WTC11 (cell line): Measurements from ENCODE around the gene FSTL1. TPM values are rescaled to one million over a fixed set of nuclear protein-coding genes. Genes with fewer than 3 reads are reported as not detected.

Experiments used
- ATAC-seq: fragments of 200-7000 bp; cut with Tn5 transposase; 2 replicates; pipeline ENCODE4 v1.10.0; 2021; ENCODE audit warnings: mild to moderate bottlenecking, moderate library complexity
- CTCF ChIA-PET: fragments of 300-600 bp; sonication (Branson Sonifier 250); formaldehyde crosslinking; loops from one replicate; lab custom pipeline; 2021; ENCODE audit warnings: antibody characterized with exemption; lab: Charles Lee
- POLR2A ChIA-PET: fragments of 350-600 bp; sonication (Branson Sonifier 250); formaldehyde crosslinking; loops from one replicate; lab custom pipeline; 2021; ENCODE audit warnings: antibody characterized with exemption; lab: Charles Lee
- DNase-seq: peaks from one replicate; pipeline ENCODE4 v3.0.0; 2021; ENCODE audit warnings: low spot score
- H3K27ac Mint-ChIP-seq: 2 replicates; pipeline ENCODE4 v1.8.0; 2021; ENCODE audit warnings: mixed read lengths
- H3K27me3 Mint-ChIP-seq: 2 replicates; pipeline ENCODE4 v1.8.0; 2021; ENCODE audit warnings: low read depth, mild to moderate bottlenecking, moderate library complexity, mixed read lengths
- H3K36me3 Mint-ChIP-seq: 2 replicates; pipeline ENCODE4 v1.8.0; 2021; ENCODE audit warnings: mixed read lengths
- H3K4me1 Mint-ChIP-seq: 2 replicates; pipeline ENCODE4 v1.8.0; 2022; ENCODE audit warnings: mixed read lengths
- H3K4me3 Mint-ChIP-seq: 2 replicates; pipeline ENCODE4 v1.8.0; 2021; ENCODE audit warnings: mild to moderate bottlenecking, moderate library complexity, mixed read lengths
- H3K9me3 Mint-ChIP-seq: 2 replicates; pipeline ENCODE4 v1.8.0; 2021; ENCODE audit warnings: mixed read lengths
- ATF1 ChIP-seq: sonication (generic); formaldehyde crosslinking; IDR thresholded peaks from 2 replicates; pipeline ENCODE4 v1.8.1; 2023; ENCODE audit warnings: mild to moderate bottlenecking, moderate library complexity, missing genetic modification reagents
- FOXK1 ChIP-seq: sonication (generic); formaldehyde crosslinking; IDR thresholded peaks from 2 replicates; pipeline ENCODE4 v1.8.0; 2022; ENCODE audit warnings: mild to moderate bottlenecking, moderate library complexity, missing genetic modification reagents
- KAT7 ChIP-seq: sonication (generic); formaldehyde crosslinking; IDR thresholded peaks from 2 replicates; pipeline ENCODE4 v1.8.1; 2023; ENCODE audit warnings: missing genetic modification reagents, mild to moderate bottlenecking, borderline replicate concordance
- MLX ChIP-seq: sonication (generic); formaldehyde crosslinking; IDR thresholded peaks from 2 replicates; pipeline ENCODE4 v1.8.1; 2023; ENCODE audit warnings: mild to moderate bottlenecking, missing genetic modification reagents, moderate library complexity
- NR2C2 ChIP-seq: sonication (generic); formaldehyde crosslinking; IDR thresholded peaks from 2 replicates; pipeline ENCODE4 v1.8.0; 2022; ENCODE audit warnings: mild to moderate bottlenecking, missing genetic modification reagents
- PREB ChIP-seq: sonication (generic); formaldehyde crosslinking; IDR thresholded peaks from 2 replicates; pipeline ENCODE4 v1.8.1; 2022; ENCODE audit warnings: mild to moderate bottlenecking, missing genetic modification reagents, moderate library complexity, borderline replicate concordance
- SOX15 ChIP-seq: fragments of 250-450 bp; sonication (Bioruptor Pico); IDR thresholded peaks from 2 replicates; pipeline ENCODE4 v1.9.0; 2021; ENCODE audit warnings: mild to moderate bottlenecking
- ZNF263 ChIP-seq: sonication (generic); formaldehyde crosslinking; IDR thresholded peaks from 2 replicates; pipeline ENCODE4 v1.8.1; 2022; ENCODE audit warnings: low read depth, mild to moderate bottlenecking, moderate library complexity, missing genetic modification reagents
- ZNF281 ChIP-seq: sonication (generic); formaldehyde crosslinking; IDR thresholded peaks from 2 replicates; pipeline ENCODE4 v1.8.0; 2023; ENCODE audit warnings: mild to moderate bottlenecking, missing genetic modification reagents
- ZNF532 ChIP-seq: fragments of 250-450 bp; sonication (Bioruptor Pico); IDR thresholded peaks from 2 replicates; pipeline ENCODE4 v1.9.0; 2021; ENCODE audit warnings: mild to moderate bottlenecking, borderline replicate concordance
- ZNF671 ChIP-seq: fragments of 250-450 bp; sonication (Bioruptor Pico); IDR thresholded peaks from 2 replicates; pipeline ENCODE4 v1.8.0; 2021; ENCODE audit warnings: mild to moderate bottlenecking
- total RNA-seq: library from RNA; stranded (reverse); gene quantifications from 3 replicates; pipeline ENCODE4 v1.2.3, GENCODE V29; 2021
- TF ChIP-seq, protein P1 (sequence below): fragments of 250-450 bp; sonication (Bioruptor Pico); IDR thresholded peaks from 2 replicates; pipeline ENCODE4 v1.9.0; 2021; ENCODE audit warnings: mild to moderate bottlenecking
- TF ChIP-seq, protein P2 (sequence below): sonication (generic); formaldehyde crosslinking; conservative IDR thresholded peaks from 2 replicates; pipeline ENCODE4 v1.8.1; 2023; ENCODE audit warnings: mild to moderate bottlenecking, low read depth, missing genetic modification reagents, moderate library complexity

FSTL1 gene
- total RNA-seq, 1 experiment from 2014 or later: 271 TPM

- TF ChIP-seq, protein P1, sequence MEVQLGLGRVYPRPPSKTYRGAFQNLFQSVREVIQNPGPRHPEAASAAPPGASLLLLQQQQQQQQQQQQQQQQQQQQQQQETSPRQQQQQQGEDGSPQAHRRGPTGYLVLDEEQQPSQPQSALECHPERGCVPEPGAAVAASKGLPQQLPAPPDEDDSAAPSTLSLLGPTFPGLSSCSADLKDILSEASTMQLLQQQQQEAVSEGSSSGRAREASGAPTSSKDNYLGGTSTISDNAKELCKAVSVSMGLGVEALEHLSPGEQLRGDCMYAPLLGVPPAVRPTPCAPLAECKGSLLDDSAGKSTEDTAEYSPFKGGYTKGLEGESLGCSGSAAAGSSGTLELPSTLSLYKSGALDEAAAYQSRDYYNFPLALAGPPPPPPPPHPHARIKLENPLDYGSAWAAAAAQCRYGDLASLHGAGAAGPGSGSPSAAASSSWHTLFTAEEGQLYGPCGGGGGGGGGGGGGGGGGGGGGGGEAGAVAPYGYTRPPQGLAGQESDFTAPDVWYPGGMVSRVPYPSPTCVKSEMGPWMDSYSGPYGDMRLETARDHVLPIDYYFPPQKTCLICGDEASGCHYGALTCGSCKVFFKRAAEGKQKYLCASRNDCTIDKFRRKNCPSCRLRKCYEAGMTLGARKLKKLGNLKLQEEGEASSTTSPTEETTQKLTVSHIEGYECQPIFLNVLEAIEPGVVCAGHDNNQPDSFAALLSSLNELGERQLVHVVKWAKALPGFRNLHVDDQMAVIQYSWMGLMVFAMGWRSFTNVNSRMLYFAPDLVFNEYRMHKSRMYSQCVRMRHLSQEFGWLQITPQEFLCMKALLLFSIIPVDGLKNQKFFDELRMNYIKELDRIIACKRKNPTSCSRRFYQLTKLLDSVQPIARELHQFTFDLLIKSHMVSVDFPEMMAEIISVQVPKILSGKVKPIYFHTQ (CRISPR knock-in tag): no peak
- no peak for TF ChIP-seq SOX15 (CRISPR knock-in tag)
These were observed 86.0 kb downstream of the FSTL1 start (continued) for GRCh38 chr3:120364821-120365220.

- Mint-ChIP-seq H3K36me3 (no peaks in the 10 kb centered on the region), H3K27ac (no peak overlapping the region), H3K9me3 (no peaks in the 10 kb centered on the region), H3K27me3 (no peaks in the 10 kb centered on the region; the same call in 1 of the 2 replicates), H3K4me1 (no peaks in the 10 kb centered on the region), H3K4me3 (no peak overlapping the region)
- ATAC-seq: no peak
- CTCF ChIA-PET: no interaction called here
- no peak for TF ChIP-seq KAT7 (CRISPR knock-in tag)
- DNase-seq: no peak
- POLR2A ChIA-PET: no interaction called here
These were observed 86.7 kb downstream of the FSTL1 start for GRCh38 chr3:120364101-120364500.

GRCh38 chr3:120357807-120358206 is 93.0 kb downstream of the FSTL1 start:
- Mint-ChIP-seq H3K36me3 (no peaks in the 10 kb centered on the region), H3K4me3 (no peak overlapping the region), H3K27me3 (peaks cover 2% of the 10 kb centered on the region), H3K4me1 (no peaks in the 10 kb centered on the region), H3K9me3 (no peaks in the 10 kb centered on the region), H3K27ac (no peak overlapping the region)
- TF ChIP-seq ZNF281 (CRISPR knock-in tag) (no peak), FOXK1 (CRISPR knock-in tag) (no peak), MLX (CRISPR knock-in tag) (no peak), NR2C2 (CRISPR knock-in tag) (no peak), ATF1 (CRISPR knock-in tag) (no peak), ZNF263 (no peak), ZNF532 (CRISPR knock-in tag) (no peak), PREB (CRISPR knock-in tag) (no peak), ZNF671 (no peak)
- TF ChIP-seq, protein P2, sequence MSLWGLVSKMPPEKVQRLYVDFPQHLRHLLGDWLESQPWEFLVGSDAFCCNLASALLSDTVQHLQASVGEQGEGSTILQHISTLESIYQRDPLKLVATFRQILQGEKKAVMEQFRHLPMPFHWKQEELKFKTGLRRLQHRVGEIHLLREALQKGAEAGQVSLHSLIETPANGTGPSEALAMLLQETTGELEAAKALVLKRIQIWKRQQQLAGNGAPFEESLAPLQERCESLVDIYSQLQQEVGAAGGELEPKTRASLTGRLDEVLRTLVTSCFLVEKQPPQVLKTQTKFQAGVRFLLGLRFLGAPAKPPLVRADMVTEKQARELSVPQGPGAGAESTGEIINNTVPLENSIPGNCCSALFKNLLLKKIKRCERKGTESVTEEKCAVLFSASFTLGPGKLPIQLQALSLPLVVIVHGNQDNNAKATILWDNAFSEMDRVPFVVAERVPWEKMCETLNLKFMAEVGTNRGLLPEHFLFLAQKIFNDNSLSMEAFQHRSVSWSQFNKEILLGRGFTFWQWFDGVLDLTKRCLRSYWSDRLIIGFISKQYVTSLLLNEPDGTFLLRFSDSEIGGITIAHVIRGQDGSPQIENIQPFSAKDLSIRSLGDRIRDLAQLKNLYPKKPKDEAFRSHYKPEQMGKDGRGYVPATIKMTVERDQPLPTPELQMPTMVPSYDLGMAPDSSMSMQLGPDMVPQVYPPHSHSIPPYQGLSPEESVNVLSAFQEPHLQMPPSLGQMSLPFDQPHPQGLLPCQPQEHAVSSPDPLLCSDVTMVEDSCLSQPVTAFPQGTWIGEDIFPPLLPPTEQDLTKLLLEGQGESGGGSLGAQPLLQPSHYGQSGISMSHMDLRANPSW (CRISPR knock-in tag): no peak
- CTCF ChIA-PET: interaction anchor here (1.1 kb wide), 2 partner anchors 9 to 526 kb away, joined by 3 read pairs; partner anchors contain the start of gene LRRC58
- ATAC-seq (no peak), DNase-seq (no peak)
- POLR2A ChIA-PET: no interaction called here
